Measurements from ENCODE around the gene C19orf53. TPM values are rescaled to one million over a fixed set of nuclear protein-coding genes. Genes with fewer than 3 reads are reported as not detected.

Gene C19orf53
- total RNA-seq (2022), result 59.4 and 66.4 TPM in 2 replicates
- Bru-seq, nascent RNA, result percentile 74 among the genes with signal in this experiment
- BruChase-seq, experiment 1, labeled RNA remaining after a 6-hour chase, result percentile 85 among the genes with signal in this experiment
- percentile 73 among the genes with signal in this experiment for BruChase-seq, experiment 2, labeled RNA remaining after a 2-hour chase
- long read RNA-seq, transcript C19orf53-202 (3 exons, 873 nt), result major isoform, 153 of 161 reads
- long read RNA-seq, partial matches to known transcripts, result 0 of 161 reads
- long read RNA-seq, other reads (novel, unspliced or antisense), result 1 of 161 reads

GRCh38 chr19:13774217-13775191 lies at the start of gene C19orf53:
Gene C19orf53, plus strand, starts transcription at chr19:13774456. Its CDS starts 22 bp downstream, at chr19:13774478.
- CTCF ChIA-PET, result interaction anchor here (0.6 to 1.7 kb wide), 6 partner anchors 9 to 744 kb away, joined by 3 to 13 read pairs (median 6); partner anchors contain the start of genes DNAJB1 and MRI1
- Mint-ChIP-seq H3K4me3 (ENCODE audit: low read depth, unreplicated experiment) (peak within 1 kb of the TSS; percentile 99), H3K9me3 (ENCODE audit: low read depth, unreplicated experiment) (no peaks in the 10 kb centered on the region), H3K27ac (ENCODE audit: unreplicated experiment) (peak within 1 kb of the TSS; percentile 95), H3K4me1 (ENCODE audit: low read depth, unreplicated experiment) (no peaks in the 10 kb centered on the region), H3K27me3 (ENCODE audit: unreplicated experiment) (no peaks in the 10 kb centered on the region), H3K36me3 (ENCODE audit: insufficient read depth, unreplicated experiment) (peaks cover 32% of the 10 kb centered on the region)
- no peak for TF ChIP-seq CTCF (IDR thresholded peaks at IDR 0.05; ENCODE audit: unreplicated experiment)
- TSS peak; percentile 79 for BruUV-seq (replicated peaks)
- peak; percentile 83 for DNase-seq
- intact Hi-C loops (cut with micrococcal nuclease; ENCODE audit: unreplicated experiment), result no loop called here

GRCh38 chr19:13726323-13726722 lies 47.9 kb upstream of the C19orf53 start:
- Mint-ChIP-seq H3K36me3 (ENCODE audit: insufficient read depth, unreplicated experiment) (peaks cover 8% of the 10 kb centered on the region), H3K27me3 (ENCODE audit: unreplicated experiment) (no peaks in the 10 kb centered on the region), H3K4me1 (ENCODE audit: low read depth, unreplicated experiment) (peaks cover 12% of the 10 kb centered on the region), H3K27ac (ENCODE audit: unreplicated experiment) (no peak overlapping the region), H3K4me3 (ENCODE audit: low read depth, unreplicated experiment) (no peak overlapping the region), H3K9me3 (ENCODE audit: low read depth, unreplicated experiment) (no peaks in the 10 kb centered on the region)
- DNase-seq, result no peak
- CTCF ChIA-PET, result no interaction called here
- intact Hi-C loops (cut with micrococcal nuclease; ENCODE audit: unreplicated experiment), result no loop called here
- BruUV-seq (replicated peaks), result no TSS peak
- TF ChIP-seq CTCF (IDR thresholded peaks at IDR 0.05; ENCODE audit: unreplicated experiment), result no peak

- CTCF ChIA-PET, result no interaction called here
- intact Hi-C loops (cut with micrococcal nuclease; ENCODE audit: unreplicated experiment), result no loop called here
- Mint-ChIP-seq H3K9me3 (ENCODE audit: low read depth, unreplicated experiment) (no peaks in the 10 kb centered on the region), H3K27ac (ENCODE audit: unreplicated experiment) (no peak overlapping the region), H3K27me3 (ENCODE audit: unreplicated experiment) (no peaks in the 10 kb centered on the region), H3K4me3 (ENCODE audit: low read depth, unreplicated experiment) (no peak overlapping the region), H3K36me3 (ENCODE audit: insufficient read depth, unreplicated experiment) (peaks cover 16% of the 10 kb centered on the region), H3K4me1 (ENCODE audit: low read depth, unreplicated experiment) (peaks cover 12% of the 10 kb centered on the region)
- BruUV-seq (replicated peaks), result no TSS peak
- DNase-seq, result no peak
- no peak for TF ChIP-seq CTCF (IDR thresholded peaks at IDR 0.05; ENCODE audit: unreplicated experiment)
Observed at GRCh38 chr19:13727798-13728197, 46.5 kb upstream of the C19orf53 start.

GRCh38 chr19:13729859-13730258 lies 44.4 kb upstream of the C19orf53 start:
- Mint-ChIP-seq H3K4me1 (ENCODE audit: low read depth, unreplicated experiment) (peaks cover 12% of the 10 kb centered on the region), H3K36me3 (ENCODE audit: insufficient read depth, unreplicated experiment) (peaks cover 16% of the 10 kb centered on the region), H3K9me3 (ENCODE audit: low read depth, unreplicated experiment) (no peaks in the 10 kb centered on the region), H3K27me3 (ENCODE audit: unreplicated experiment) (no peaks in the 10 kb centered on the region), H3K27ac (ENCODE audit: unreplicated experiment) (peak overlapping the region; percentile 84), H3K4me3 (ENCODE audit: low read depth, unreplicated experiment) (no peak overlapping the region)
- CTCF ChIA-PET, result interaction anchor here (0.6 to 1.2 kb wide), 3 partner anchors 9 to 435 kb away, joined by 3 to 4 read pairs (median 3); no protein-coding TSS in a partner anchor
- no peak for DNase-seq
- BruUV-seq (replicated peaks), result no TSS peak
- intact Hi-C loops (cut with micrococcal nuclease; ENCODE audit: unreplicated experiment), result no loop called here
- no peak for TF ChIP-seq CTCF (IDR thresholded peaks at IDR 0.05; ENCODE audit: unreplicated experiment)

Data from Calu3 (cell line).